ENCODE results near the gene MPP2.

DNA sequence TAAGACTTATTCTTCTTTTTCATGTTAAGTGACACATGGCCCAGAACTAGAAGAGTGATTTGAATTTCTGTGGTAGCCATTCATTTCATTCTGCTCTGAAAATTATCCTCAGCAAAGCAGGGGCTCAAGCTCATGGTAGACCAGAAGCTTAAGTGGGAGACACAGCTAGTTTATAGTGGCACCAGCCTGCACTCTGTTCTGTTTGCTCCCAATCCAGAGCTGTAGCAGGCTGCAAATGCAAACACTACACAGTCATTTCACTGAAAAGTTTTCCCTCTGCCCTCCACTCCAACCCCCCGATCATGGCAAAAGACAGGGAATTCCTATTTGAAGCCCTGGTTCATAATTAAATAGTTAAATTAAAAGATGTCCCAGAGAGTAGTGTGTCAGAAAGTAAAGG, 17.1 kb downstream of the MPP2 start:
- TF ChIP-seq, protein P1, sequence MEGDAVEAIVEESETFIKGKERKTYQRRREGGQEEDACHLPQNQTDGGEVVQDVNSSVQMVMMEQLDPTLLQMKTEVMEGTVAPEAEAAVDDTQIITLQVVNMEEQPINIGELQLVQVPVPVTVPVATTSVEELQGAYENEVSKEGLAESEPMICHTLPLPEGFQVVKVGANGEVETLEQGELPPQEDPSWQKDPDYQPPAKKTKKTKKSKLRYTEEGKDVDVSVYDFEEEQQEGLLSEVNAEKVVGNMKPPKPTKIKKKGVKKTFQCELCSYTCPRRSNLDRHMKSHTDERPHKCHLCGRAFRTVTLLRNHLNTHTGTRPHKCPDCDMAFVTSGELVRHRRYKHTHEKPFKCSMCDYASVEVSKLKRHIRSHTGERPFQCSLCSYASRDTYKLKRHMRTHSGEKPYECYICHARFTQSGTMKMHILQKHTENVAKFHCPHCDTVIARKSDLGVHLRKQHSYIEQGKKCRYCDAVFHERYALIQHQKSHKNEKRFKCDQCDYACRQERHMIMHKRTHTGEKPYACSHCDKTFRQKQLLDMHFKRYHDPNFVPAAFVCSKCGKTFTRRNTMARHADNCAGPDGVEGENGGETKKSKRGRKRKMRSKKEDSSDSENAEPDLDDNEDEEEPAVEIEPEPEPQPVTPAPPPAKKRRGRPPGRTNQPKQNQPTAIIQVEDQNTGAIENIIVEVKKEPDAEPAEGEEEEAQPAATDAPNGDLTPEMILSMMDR (IDR thresholded peaks at IDR 0.05): no peak
- TF ChIP-seq POLR2A (IDR thresholded peaks at IDR 0.05): no peak

All from testis (tissue), 2 donors.